Caki2 (cell line): ENCODE results near the gene STX4. TPM values are rescaled to one million over a fixed set of nuclear protein-coding genes. Genes with fewer than 3 reads are reported as not detected.

Source experiments
- DNase-seq: peaks from one replicate; pipeline ENCODE4 v3.0.0-alpha.2; 2015; ENCODE audit warnings: low read depth
- in situ Hi-C: cut with HindIII; loops from 2 replicates; pipeline ENCODE4 v1.10.0; 2016; ENCODE audit warnings: low sequenced_read_pairs, low pct_unique_long_range_greater_than_20kb, mixed read lengths
- total RNA-seq: library from RNA; depleted of rRNA; stranded (reverse); fragments of >200 nt; shearing (Covaris generic); gene quantifications from 2 replicates; pipeline ENCODE4 v1.2.3, GENCODE V29; 2014; ENCODE audit warnings: low replicate concordance

Gene STX4
- total RNA-seq, 1 experiment from 2014 or later: 72.2 TPM

DNA sequence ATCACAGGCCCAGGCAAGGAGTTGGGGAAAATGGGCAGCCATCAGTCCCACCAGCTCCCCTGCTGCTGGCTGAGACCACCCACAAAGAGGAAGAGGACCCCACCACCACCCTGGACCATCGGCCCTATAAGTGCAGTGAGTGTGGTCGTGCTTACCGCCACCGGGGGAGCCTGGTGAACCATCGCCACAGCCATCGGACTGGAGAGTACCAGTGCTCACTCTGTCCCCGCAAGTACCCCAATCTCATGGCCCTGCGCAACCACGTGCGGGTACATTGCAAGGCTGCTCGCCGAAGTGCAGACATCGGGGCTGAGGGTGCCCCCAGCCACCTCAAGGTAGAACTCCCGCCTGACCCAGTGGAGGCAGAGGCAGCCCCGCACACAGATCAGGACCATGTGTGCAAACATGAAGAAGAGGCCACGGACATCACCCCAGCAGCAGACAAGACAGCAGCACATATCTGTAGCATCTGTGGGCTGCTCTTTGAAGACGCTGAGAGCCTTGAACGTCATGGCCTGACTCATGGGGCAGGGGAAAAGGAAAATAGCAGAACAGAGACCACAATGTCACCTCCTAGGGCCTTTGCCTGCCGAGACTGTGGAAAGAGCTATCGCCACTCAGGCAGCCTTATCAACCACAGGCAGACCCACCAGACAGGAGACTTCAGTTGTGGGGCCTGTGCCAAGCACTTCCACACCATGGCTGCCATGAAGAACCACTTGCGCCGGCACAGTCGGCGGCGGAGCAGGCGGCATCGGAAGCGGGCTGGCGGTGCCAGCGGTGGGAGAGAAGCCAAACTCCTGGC is 44.4 kb downstream of the STX4 start:
- no peak for DNase-seq
- in situ Hi-C loops: no loop called here

DNA sequence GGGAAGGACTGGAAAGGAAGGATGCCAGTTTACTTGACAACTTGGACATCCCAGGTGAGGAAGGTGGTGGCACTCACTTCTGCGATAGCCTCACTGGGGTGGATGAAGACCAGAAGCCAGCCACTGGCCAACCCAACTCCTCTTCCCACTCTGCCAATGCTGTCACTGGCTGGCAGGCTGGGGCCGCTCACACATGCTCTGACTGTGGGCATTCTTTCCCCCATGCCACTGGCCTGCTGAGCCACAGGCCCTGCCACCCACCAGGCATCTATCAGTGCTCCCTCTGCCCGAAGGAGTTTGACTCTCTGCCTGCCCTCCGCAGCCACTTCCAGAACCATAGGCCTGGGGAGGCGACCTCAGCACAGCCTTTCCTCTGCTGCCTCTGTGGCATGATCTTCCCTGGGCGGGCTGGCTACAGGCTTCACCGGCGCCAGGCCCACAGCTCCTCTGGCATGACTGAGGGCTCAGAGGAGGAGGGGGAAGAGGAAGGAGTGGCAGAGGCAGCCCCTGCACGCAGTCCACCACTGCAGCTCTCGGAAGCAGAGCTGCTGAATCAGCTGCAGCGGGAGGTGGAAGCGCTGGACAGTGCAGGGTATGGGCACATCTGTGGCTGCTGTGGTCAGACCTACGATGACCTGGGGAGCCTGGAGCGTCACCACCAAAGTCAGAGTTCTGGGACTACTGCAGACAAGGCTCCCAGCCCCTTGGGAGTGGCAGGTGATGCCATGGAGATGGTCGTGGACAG is 45.4 kb downstream of the STX4 start:
- in situ Hi-C loops: no loop called here
- no peak for DNase-seq

DNA sequence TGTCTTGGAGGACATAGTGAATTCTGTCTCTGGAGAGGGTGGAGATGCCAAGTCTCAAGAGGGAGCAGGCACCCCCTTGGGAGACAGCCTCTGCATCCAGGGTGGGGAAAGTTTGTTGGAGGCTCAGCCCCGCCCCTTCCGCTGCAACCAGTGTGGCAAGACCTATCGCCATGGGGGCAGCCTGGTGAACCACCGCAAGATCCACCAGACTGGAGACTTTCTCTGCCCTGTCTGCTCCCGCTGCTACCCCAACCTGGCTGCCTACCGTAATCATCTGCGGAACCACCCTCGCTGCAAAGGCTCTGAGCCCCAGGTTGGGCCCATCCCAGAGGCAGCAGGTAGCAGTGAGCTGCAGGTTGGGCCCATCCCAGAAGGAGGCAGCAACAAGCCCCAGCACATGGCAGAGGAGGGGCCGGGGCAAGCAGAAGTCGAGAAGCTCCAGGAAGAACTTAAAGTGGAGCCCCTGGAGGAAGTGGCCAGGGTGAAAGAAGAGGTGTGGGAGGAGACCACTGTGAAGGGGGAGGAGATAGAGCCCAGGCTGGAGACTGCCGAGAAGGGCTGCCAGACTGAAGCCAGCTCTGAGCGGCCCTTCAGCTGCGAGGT is 46.1 kb downstream of the STX4 start:
- in situ Hi-C loops: no loop called here
- DNase-seq: no peak

- in situ Hi-C loops: no loop called here
- no peak for DNase-seq
These were observed 46.8 kb downstream of the STX4 start for GRCh38 chr16:31080035-31080629.

GRCh38 chr16:31080756-31081419 is 47.5 kb downstream of the STX4 start:
- in situ Hi-C loops: no loop called here
- DNase-seq: no peak

DNA sequence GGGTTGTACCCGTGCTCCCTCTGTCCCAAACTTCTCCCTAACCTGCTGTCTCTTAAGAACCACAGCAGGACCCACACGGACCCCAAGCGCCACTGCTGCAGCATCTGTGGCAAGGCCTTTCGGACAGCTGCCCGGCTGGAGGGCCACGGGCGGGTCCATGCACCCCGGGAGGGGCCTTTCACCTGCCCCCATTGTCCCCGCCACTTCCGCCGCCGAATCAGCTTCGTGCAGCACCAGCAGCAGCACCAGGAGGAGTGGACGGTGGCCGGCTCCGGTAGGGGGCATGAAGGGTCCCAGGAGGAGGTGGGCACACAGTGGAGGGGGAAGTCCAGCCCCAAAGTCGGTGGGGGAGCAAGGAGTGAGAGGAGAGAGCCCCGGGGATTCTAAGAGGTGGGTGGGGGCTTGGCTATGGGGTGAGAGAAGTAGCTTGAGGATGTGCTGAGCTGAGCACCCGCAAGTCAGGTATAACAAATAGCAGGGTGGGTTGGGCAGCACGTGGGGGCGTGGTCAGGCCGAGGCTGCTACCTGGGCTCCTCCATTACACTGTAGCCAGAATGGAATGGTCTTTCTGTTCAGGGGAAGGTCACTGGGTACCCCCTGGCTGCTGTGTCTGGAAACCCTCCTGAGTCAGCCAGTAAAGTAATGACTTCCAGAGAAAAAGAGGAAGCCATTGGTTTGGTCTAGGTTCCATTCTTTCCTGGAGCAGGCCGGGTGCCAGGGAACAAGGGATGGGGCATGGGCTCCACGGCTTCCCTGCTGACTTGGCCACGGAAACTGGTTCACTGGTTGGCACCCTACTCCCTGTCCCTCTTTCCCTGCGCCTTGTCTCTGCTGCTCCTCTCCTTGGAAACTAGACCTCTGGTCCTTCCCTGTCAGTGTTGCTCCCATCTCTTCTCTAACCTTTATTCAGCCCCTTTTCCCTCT is 48.3 kb downstream of the STX4 start:
- in situ Hi-C loops: no loop called here
- DNase-seq: no peak

DNA sequence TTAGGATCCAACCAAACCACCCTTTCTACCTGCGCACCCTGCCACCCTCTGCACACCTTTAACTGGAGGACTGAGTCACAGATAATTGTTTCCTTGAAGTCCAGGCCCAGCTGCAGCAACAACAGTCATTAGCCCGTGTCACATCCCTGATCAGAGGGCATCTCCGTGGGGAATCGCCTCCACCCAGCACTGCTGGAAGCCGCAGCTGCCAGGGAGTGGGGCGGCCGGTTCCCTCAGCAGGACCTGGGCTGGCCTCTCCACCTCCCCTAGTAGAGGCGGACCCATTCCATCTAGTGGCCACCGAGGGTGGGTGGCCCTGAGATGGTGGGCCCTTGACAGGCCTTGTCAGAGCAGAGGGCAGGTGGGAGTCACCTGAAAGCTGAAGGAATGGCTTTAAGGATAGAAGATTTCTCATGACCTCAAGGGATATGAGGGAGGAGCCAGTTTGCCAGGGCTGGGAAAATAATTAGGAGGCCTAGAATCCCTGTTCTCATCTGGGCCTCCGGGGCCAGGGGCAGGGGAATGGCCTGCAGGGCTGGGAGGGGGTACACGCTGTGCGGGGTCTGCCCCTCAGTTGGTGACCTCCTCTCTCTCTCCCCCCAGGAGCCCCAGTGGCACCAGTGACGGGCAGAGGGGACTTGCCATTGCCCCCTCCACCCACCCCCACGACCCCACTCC is 49.1 kb downstream of the STX4 start:
- DNase-seq: peak; percentile 18

GRCh38 chr16:31083081-31083480 is 49.7 kb downstream of the STX4 start:
- DNase-seq: no peak
- in situ Hi-C loops: no loop called here

More for the DNA sequence above, 49.1 kb downstream of the STX4 start:
- in situ Hi-C loops: no loop called here

DNA sequence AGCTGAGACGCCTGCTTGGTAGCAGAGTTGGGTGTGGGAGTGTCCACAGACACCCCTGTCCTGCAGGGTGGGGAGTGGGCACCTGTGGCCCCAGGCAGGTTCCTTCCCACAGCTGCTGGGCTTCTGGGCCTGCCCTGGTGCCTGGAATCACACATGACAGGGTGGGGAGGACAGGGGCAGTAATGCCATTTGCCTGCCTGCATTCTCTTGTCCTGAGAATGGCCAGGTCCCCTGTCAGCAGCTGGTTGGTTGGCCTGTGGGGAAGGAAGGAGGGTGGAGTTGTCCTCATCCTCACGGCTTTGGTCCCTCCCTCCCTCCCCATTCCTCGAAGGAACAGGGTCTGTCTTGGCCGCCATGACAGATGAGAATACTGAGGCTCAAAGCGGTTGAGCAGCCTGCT is 50.2 kb downstream of the STX4 start:
- in situ Hi-C loops: no loop called here

DNA sequence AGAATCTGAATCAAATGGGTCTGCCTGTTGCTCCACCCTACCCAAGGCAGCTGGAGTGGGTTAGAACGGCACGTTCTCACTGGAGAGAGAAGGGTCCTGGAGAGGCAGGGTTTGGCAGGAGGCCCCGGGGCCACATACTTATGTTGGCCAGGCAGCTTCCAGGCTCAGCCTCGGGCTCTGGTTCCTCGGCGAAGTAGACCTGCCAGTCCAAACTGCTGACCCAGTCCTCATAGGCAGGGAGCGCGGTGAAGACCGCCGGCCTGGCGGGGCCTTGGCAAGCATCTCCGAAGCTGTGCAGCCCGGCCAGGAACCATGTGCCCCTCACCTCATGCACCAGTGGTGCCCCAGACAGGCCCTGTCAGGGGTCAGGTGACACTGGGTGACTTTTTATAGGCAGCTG is 50.6 kb downstream of the STX4 start:
- in situ Hi-C loops: no loop called here

More for the DNA sequence above, 50.2 kb downstream of the STX4 start:
- DNase-seq: no peak

DNA sequence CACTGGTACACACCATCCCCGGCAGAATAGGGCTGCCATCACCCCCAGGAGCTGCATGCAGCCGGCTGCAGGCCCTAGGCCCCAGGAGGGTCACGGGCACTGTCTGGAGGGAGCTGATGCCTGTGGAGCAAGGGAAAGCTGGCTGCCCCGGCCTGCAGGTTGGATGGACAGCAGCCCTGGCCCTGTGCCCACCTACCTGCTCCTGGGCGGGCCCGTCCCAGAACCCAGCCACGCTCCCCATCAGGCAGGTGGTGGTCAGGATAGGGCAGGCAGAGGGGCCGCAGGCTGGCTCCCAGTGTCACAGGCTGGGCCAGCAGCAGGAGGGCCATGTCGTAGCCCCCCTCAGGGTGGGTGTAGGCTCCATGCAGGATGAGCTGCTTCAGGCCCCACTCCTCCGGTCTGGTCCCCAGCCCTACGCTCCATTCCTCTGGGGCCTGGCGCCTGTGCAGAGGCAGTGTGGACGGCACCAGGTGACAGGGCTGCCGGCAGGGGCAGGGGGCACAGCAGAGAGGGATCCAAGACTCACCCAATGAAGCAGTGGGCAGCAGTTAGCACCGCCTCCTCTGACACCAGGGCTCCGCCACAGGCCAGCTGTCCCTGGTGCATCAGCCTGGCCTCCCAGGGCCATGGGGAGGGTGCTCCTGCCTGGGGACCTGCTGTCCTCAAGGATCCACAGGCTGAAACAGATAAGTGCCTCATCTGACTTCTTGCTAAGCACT is 51.4 kb downstream of the STX4 start:
- DNase-seq: no peak
- in situ Hi-C loops: no loop called here

More for the DNA sequence above, 50.6 kb downstream of the STX4 start:
- DNase-seq: no peak

DNA sequence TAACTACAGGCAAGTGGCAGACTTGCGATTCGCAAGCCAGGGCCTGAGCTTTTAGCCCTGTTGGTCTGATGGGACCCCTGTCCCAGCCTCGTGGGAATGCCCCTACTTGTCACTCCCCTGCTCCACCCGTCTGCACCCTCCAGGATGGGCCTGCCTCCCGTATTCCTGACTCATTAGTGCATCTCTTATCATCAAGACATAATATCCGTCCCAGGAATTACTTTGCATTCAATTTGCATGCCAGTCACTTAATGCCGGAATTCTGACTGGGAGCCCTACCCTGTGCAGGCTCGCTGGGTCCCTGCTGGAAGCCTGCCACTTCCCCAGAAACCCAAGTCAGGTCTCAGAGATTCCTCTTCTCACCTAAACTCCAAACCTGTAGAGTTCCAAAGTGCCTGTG is 52.1 kb downstream of the STX4 start:
- in situ Hi-C loops: no loop called here
- DNase-seq: no peak

DNA sequence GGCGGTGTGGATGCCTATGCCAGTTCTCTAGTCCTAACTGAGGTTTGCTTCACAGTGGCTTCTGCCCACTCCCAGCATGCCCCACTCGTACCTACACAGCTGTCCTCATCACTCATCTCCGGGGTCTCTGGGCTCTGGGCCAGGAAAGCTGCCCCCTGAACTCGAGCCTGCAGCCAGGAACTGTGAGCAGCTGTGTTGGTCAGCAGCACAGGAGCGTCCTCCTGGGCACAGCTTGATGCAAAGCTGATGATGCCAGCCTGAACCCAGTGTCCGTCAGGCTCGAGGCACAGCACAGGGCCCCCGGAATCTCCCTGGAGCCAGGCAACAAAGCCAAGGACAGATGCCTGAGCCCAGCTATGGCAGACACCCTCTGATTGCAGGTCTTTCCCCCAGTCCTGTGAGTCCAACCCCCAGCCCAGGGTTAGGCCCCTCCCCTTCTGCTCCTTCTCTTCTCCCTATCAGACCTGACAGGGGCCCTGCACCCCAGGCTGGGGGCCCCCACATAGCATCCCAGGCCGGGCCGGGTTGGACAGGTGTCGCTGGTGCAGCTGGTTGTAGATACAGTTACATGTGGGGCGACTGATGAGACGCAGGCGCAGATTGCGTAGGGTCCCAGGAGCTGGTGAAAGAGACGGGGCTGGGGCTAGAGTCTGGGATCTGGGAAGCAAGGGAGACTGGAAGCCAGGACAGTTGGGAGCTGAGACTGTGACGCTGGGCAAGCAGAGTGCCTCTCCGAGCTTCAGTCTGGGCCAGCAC is 52.7 kb downstream of the STX4 start:
- DNase-seq: no peak
- in situ Hi-C loops: no loop called here

DNA sequence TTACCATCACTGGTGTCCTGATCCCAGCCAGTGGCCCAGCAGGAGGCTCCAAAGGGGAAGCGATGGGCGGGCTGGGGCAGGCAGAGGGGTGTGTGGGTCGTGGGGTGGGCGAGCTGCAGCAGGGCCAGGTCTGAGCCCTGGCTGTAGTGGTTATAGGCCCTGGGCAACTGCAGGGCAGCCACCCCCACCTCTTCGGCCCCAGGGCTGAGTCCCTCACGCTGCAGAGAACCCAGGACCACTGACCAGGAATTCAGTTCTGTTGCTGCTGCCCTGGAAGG is 53.2 kb downstream of the STX4 start:
- in situ Hi-C loops: no loop called here
- no peak for DNase-seq

DNA sequence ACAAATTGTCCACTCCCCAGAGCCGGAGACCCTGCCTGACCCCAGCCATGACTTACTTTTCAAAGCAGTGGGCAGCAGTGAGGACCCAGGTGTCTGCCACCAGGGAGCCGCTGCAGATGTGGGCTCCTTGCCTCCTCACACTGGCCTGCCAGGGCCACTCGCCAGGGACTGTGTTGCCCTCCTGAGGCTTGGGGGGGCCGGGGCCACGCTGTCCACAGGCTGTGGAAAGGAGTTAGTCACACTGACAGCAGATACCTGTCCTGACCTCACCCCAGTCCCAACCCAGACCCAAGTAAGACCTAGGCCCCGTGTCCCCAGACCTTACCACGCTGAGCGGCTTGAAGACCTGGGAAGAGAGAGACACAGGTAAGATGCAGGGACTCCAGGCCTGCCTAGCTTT is 54.1 kb downstream of the STX4 start:
- in situ Hi-C loops: no loop called here
- no peak for DNase-seq

- no peak for DNase-seq
- in situ Hi-C loops: no loop called here
These were observed 54.6 kb downstream of the STX4 start for GRCh38 chr16:31087971-31088370.
